NCI-H1105 (cell line): ENCODE data around the gene TXNDC2.

ENCODE experiments used
- DNase-seq: peaks from one replicate; lab custom pipeline; 2025; lab: John Stamatoyannopoulos, UW

Gene TXNDC2

GRCh38 chr18:9913526-9914333, 28.0 kb downstream of the TXNDC2 start, which contains the start of gene VAPA:
Gene VAPA (plus strand): TSS chr18:9914016. CDS start chr18:9914257, 241 bp downstream.
- peak; percentile 70 for DNase-seq

GRCh38 chr18:9914334-9914583, 28.5 kb downstream of the TXNDC2 start:
- no peak for DNase-seq

- no peak for DNase-seq
Measured at GRCh38 chr18:9914584-9915290, 29.0 kb downstream of the TXNDC2 start.

- no peak for DNase-seq
Measured at GRCh38 chr18:9915291-9916076, 29.7 kb downstream of the TXNDC2 start.

- no peak for DNase-seq
Measured at GRCh38 chr18:9916077-9916639, 30.4 kb downstream of the TXNDC2 start.

- DNase-seq: no peak
Measured at GRCh38 chr18:9916808-9917207, 31.0 kb downstream of the TXNDC2 start.

GRCh38 chr18:9918016-9918680, 32.4 kb downstream of the TXNDC2 start:
- no peak for DNase-seq

GRCh38 chr18:9919564-9920232, 33.9 kb downstream of the TXNDC2 start:
- no peak for DNase-seq

GRCh38 chr18:9922592-9923311, 37.0 kb downstream of the TXNDC2 start:
- DNase-seq: no peak

GRCh38 chr18:9924371-9924943, 38.7 kb downstream of the TXNDC2 start:
- no peak for DNase-seq

GRCh38 chr18:9925369-9925768, 39.6 kb downstream of the TXNDC2 start:
- DNase-seq: no peak

- DNase-seq: no peak
Measured at GRCh38 chr18:9925795-9926194, 40.0 kb downstream of the TXNDC2 start.

- no peak for DNase-seq
Measured at GRCh38 chr18:9926223-9926894, 40.6 kb downstream of the TXNDC2 start.

- DNase-seq: no peak
Measured at GRCh38 chr18:9926977-9927376, 41.2 kb downstream of the TXNDC2 start.

GRCh38 chr18:9927392-9928063, 41.8 kb downstream of the TXNDC2 start:
- DNase-seq: no peak

- DNase-seq: no peak
Measured at GRCh38 chr18:9928646-9929259, 43.0 kb downstream of the TXNDC2 start.

GRCh38 chr18:9930299-9930884, 44.6 kb downstream of the TXNDC2 start:
- DNase-seq: no peak

- no peak for DNase-seq
Measured at GRCh38 chr18:9931146-9931545, 45.4 kb downstream of the TXNDC2 start.
